SK-N-SH (cell line): ENCODE measurements around the gene SERPINB8. TPM values are rescaled to one million over a fixed set of nuclear protein-coding genes. Genes with fewer than 3 reads are reported as not detected.

Source experiments
- CTCF ChIA-PET: fragments of 300-600, 350-600 bp; formaldehyde crosslinking; extraction: SDS; loops from one replicate; lab custom pipeline; 2021; lab: Yijun Ruan, JAX
- POLR2A ChIA-PET: fragments of 350-600 bp; sonication (Branson Sonifier 250); formaldehyde crosslinking; extraction: SDS; loops from one replicate; lab custom pipeline; 2020; ENCODE audit warnings: antibody characterized with exemption, inconsistent platforms; lab: Yijun Ruan, JAX
- DNase-seq: peaks from one replicate; pipeline ENCODE4 v3.0.0; 2012
- H2AFZ ChIP-seq: fragments of 200-600 bp; sonication (generic); 2 replicates; pipeline ENCODE4 v1.8.1; 2016; ENCODE audit warnings: antibody characterized with exemption, mild to moderate bottlenecking, low read depth
- H3F3A ChIP-seq: fragments of 200-600 bp; sonication (generic); replicated peaks from 2 replicates; pipeline ENCODE3; 2016; ENCODE audit warnings: antibody characterized with exemption, mild to moderate bottlenecking; ENCODE audit not compliant: insufficient read depth
- H3K27ac ChIP-seq, 2 experiments: fragments of 200-500 bp in 1 of 2; fragments of 200-600 bp in 1 of 2; sonication (Bioruptor generic) in 1 of 2; sonication (generic), shearing (Covaris generic) in 1 of 2; 2 replicates each; pipeline versions ENCODE4 v1.5.1 to v1.6.1; 2014 to 2016; ENCODE audit warnings: low read depth in 2 of 2, inconsistent platforms in 1 of 2, low read length in 1 of 2, mild to moderate bottlenecking in 1 of 2, mixed read lengths in 1 of 2
- H3K27me3 ChIP-seq: fragments of 200-600 bp; sonication (generic), shearing (Covaris generic); 2 replicates; pipeline ENCODE4 v1.6.1; 2016; ENCODE audit warnings: mixed run types; ENCODE audit not compliant: insufficient read depth
- H3K36me3 ChIP-seq, 2 experiments: fragments of 200-500 bp in 1 of 2; fragments of 200-600 bp in 1 of 2; sonication (Bioruptor generic) in 1 of 2; sonication (generic) in 1 of 2; replicated peaks in 1 of 2; 2 replicates each; pipeline versions ENCODE3 to v1.5.1; 2014 to 2016; ENCODE audit warnings: low read length in 1 of 2, mild to moderate bottlenecking in 1 of 2; ENCODE audit not compliant: insufficient read depth in 2 of 2, control insufficient read depth in 1 of 2
- H3K4me1 ChIP-seq, 2 experiments: fragments of 200-500 bp in 1 of 2; fragments of 200-600 bp in 1 of 2; sonication (Bioruptor generic) in 1 of 2; sonication (generic), shearing (Covaris generic) in 1 of 2; 2 replicates each; pipeline versions ENCODE4 v1.5.1 to v1.6.1; 2014 to 2016; ENCODE audit warnings: low read depth in 1 of 2, low read length in 1 of 2, mixed run types in 1 of 2; ENCODE audit not compliant: insufficient read depth in 2 of 2, control insufficient read depth in 1 of 2
- H3K4me2 ChIP-seq: fragments of 200-600 bp; sonication (generic), shearing (Covaris generic); 2 replicates; pipeline ENCODE4 v1.6.1; 2017; ENCODE audit warnings: mixed run types
- H3K4me3 ChIP-seq, 2 experiments: fragments of 200-500 bp in 1 of 2; fragments of 200-600 bp in 1 of 2; sonication (Bioruptor generic) in 1 of 2; sonication (generic), shearing (Covaris generic) in 1 of 2; 2 replicates each; pipeline versions ENCODE4 v1.5.1 to v1.8.1; 2014 to 2016; ENCODE audit warnings: low read depth in 2 of 2, inconsistent platforms in 1 of 2, low read length in 1 of 2, mild to moderate bottlenecking in 1 of 2, mixed read lengths in 1 of 2, moderate library complexity in 1 of 2
- H3K79me2 ChIP-seq: fragments of 200-600 bp; sonication (generic); 2 replicates; pipeline ENCODE4 v1.8.1; 2017; ENCODE audit warnings: mild to moderate bottlenecking; ENCODE audit not compliant: insufficient read depth
- H3K9ac ChIP-seq: fragments of 200-600 bp; sonication (generic); 2 replicates; pipeline ENCODE4 v1.6.1; 2017; ENCODE audit warnings: mixed run types
- H3K9me2 ChIP-seq: fragments of 200-600 bp; sonication (generic); 2 replicates; pipeline ENCODE4 v1.6.1; 2017; ENCODE audit warnings: mixed run types
- H3K9me3 ChIP-seq: fragments of 200-600 bp; sonication (generic); 2 replicates; pipeline ENCODE4 v1.6.1; 2017; ENCODE audit warnings: mixed run types, mild to moderate bottlenecking, moderate library complexity
- H4K20me1 ChIP-seq: fragments of 200-600 bp; sonication (generic); 2 replicates; pipeline ENCODE4 v1.6.1; 2017; ENCODE audit warnings: mild to moderate bottlenecking, mixed run types; ENCODE audit not compliant: insufficient read depth
- CHD2 ChIP-seq: fragments of 150-350 bp; IDR thresholded peaks from 2 replicates; pipeline ENCODE4 v1.6.1; 2018; ENCODE audit warnings: low read length; ENCODE audit not compliant: partially characterized antibody
- EZH2phosphoT487 ChIP-seq: fragments of 200-600 bp; sonication (generic); IDR thresholded peaks from 2 replicates; pipeline ENCODE4 v1.6.1; 2017; ENCODE audit warnings: low read depth, mixed run types, mild to moderate bottlenecking, antibody characterized with exemption, moderate library complexity, borderline replicate concordance
- FOXM1 ChIP-seq: IDR thresholded peaks from 2 replicates; pipeline ENCODE4 v1.4.0; 2012; ENCODE audit warnings: low read depth, mild to moderate bottlenecking
- IRF3 ChIP-seq: fragments of 150-350 bp; IDR thresholded peaks from 2 replicates; pipeline ENCODE4 v1.6.1; 2016; ENCODE audit warnings: mild to moderate bottlenecking, low read depth, low read length
- JUND ChIP-seq: IDR thresholded peaks from 2 replicates; pipeline ENCODE4 v1.4.0; 2012
- MXI1 ChIP-seq: IDR thresholded peaks from 2 replicates; pipeline ENCODE4 v1.6.1; 2012; ENCODE audit warnings: mild to moderate bottlenecking, low read depth, low read length, improper control_type of control experiment
- NFIC ChIP-seq: IDR thresholded peaks from 2 replicates; pipeline ENCODE4 v1.4.0; 2012; ENCODE audit warnings: borderline replicate concordance
- PBX3 ChIP-seq: IDR thresholded peaks from 2 replicates; pipeline ENCODE4; 2012
- POLR2AphosphoS5 ChIP-seq: IDR thresholded peaks from 2 replicates; pipeline ENCODE4 v1.6.1; 2012; ENCODE audit warnings: low read depth, low read length
- RAD21 ChIP-seq: IDR thresholded peaks from 2 replicates; pipeline ENCODE4 v1.6.1; 2012; ENCODE audit warnings: mild to moderate bottlenecking, low read length
- RCOR1 ChIP-seq: fragments of 150-350 bp; IDR thresholded peaks from 2 replicates; pipeline ENCODE4 v1.6.1; 2017; ENCODE audit warnings: antibody characterized with exemption, low read length
- RXRA ChIP-seq: IDR thresholded peaks from 2 replicates; pipeline ENCODE4 v1.4.0; 2012; ENCODE audit warnings: low read depth, mild to moderate bottlenecking, borderline replicate concordance
- TEAD4 ChIP-seq: IDR thresholded peaks from 2 replicates; pipeline ENCODE4 v1.4.0; 2012; ENCODE audit warnings: mild to moderate bottlenecking, borderline replicate concordance; ENCODE audit not compliant: insufficient read depth
- YY1 ChIP-seq: IDR thresholded peaks from 2 replicates; pipeline ENCODE4 v1.4.0; 2012; ENCODE audit warnings: low read depth, mild to moderate bottlenecking
- WGBS: methylation state at CpG from one replicate; pipeline ENCODE4 v1.1.6; 2017; ENCODE audit warnings: low lambda C conversion rate; 5-methylcytosine and 5-hydroxymethylcytosine counted together
- polyA plus RNA-seq, 3 experiments: library from polyadenylated mRNA; depleted of rRNA; stranded (reverse); fragments of >200 nt; gene quantifications; 2 replicates each; pipeline ENCODE4 v1.2.3, GENCODE V29; 2012
- TF ChIP-seq, protein P1 (sequence below): IDR thresholded peaks from 2 replicates; pipeline ENCODE4 v1.6.1; 2012; ENCODE audit warnings: mild to moderate bottlenecking, low read depth, low read length, moderate library complexity
- TF ChIP-seq, protein P2 (sequence below): IDR thresholded peaks from 2 replicates; pipeline ENCODE4 v1.4.0; 2012; ENCODE audit warnings: low read depth

The SERPINB8 gene
- polyA plus RNA-seq, 1 of the 3 experiments (the other 2 are of a cell fraction), result 3.4 TPM

GRCh38 chr18:63970809-63971205, 926 bp downstream of the SERPINB8 start:
- Histone ChIP-seq H3K27ac (peak overlapping the region; percentile 68 to 92), H3K4me1 (peaks cover 0 to 10% of the 10 kb centered on the region in 2 experiments; a peak in 3 of 4 replicates), H3K9me3 (no peaks in the 10 kb centered on the region), H3K79me2 (peaks cover 16% of the 10 kb centered on the region; the same call in 1 of the 2 replicates), H3K36me3 (no peaks in the 10 kb centered on the region), H2AFZ (peak overlapping the region; percentile 96), H3K9ac (peak overlapping the region; percentile 93), H3K4me3 (peak overlapping the region; percentile 92 to 97), H4K20me1 (no peaks in the 10 kb centered on the region), H3K27me3 (no peaks in the 10 kb centered on the region), H3K4me2 (peak overlapping the region; percentile 94), H3K9me2 (no peaks in the 10 kb centered on the region), H3F3A (peaks cover 4% of the 10 kb centered on the region)
- POLR2A ChIA-PET, result interaction anchor here (0.6 kb wide), 1 partner anchor 76 kb away, joined by 3 read pairs; no protein-coding TSS in a partner anchor
- TF ChIP-seq RXRA (no peak), JUND (no peak), TEAD4 (0 out of 2 replicates have a peak, but pooled peaks have one; percentile 3), NFIC (no peak)
- TF ChIP-seq, protein P1, sequence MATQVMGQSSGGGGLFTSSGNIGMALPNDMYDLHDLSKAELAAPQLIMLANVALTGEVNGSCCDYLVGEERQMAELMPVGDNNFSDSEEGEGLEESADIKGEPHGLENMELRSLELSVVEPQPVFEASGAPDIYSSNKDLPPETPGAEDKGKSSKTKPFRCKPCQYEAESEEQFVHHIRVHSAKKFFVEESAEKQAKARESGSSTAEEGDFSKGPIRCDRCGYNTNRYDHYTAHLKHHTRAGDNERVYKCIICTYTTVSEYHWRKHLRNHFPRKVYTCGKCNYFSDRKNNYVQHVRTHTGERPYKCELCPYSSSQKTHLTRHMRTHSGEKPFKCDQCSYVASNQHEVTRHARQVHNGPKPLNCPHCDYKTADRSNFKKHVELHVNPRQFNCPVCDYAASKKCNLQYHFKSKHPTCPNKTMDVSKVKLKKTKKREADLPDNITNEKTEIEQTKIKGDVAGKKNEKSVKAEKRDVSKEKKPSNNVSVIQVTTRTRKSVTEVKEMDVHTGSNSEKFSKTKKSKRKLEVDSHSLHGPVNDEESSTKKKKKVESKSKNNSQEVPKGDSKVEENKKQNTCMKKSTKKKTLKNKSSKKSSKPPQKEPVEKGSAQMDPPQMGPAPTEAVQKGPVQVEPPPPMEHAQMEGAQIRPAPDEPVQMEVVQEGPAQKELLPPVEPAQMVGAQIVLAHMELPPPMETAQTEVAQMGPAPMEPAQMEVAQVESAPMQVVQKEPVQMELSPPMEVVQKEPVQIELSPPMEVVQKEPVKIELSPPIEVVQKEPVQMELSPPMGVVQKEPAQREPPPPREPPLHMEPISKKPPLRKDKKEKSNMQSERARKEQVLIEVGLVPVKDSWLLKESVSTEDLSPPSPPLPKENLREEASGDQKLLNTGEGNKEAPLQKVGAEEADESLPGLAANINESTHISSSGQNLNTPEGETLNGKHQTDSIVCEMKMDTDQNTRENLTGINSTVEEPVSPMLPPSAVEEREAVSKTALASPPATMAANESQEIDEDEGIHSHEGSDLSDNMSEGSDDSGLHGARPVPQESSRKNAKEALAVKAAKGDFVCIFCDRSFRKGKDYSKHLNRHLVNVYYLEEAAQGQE, result no peak
- CTCF ChIA-PET, result interaction anchor here (0.7 kb wide), 2 partner anchors 8 to 23 kb away, joined by 3 read pairs; no protein-coding TSS in a partner anchor
- 56% methylated on average over 18 of the region's 18 CpGs for WGBS
- DNase-seq, result no peak

GRCh38 chr18:63971320-63972001, 1.6 kb downstream of the SERPINB8 start:
- no peak overlapping the region for H2AFZ ChIP-seq
- no peak for DNase-seq
- peaks cover 0 to 10% of the 10 kb centered on the region in 2 experiments; a peak in 3 of 4 replicates for H3K4me1 ChIP-seq
- no peaks in the 10 kb centered on the region for H3K27me3 ChIP-seq
- peaks cover 19% of the 10 kb centered on the region for H3K79me2 ChIP-seq
- H3K36me3 ChIP-seq, result no peaks in the 10 kb centered on the region
- peak overlapping the region; percentile 94; the same call in 1 of the 2 replicates for H3K4me2 ChIP-seq
- no peak overlapping the region for H3K4me3 ChIP-seq
- no peak overlapping the region for H3K9ac ChIP-seq
- peak overlapping the region in 1 of 2 experiments; percentile 92; a peak in 2 of 4 replicates for H3K27ac ChIP-seq
- 95% methylated on average over 13 of the region's 13 CpGs for WGBS
- H3K9me2 ChIP-seq, result no peaks in the 10 kb centered on the region
- H4K20me1 ChIP-seq, result no peaks in the 10 kb centered on the region
- peaks cover 4% of the 10 kb centered on the region for H3F3A ChIP-seq
- CTCF ChIA-PET, result no interaction called here
- no peaks in the 10 kb centered on the region for H3K9me3 ChIP-seq
- POLR2A ChIA-PET, result no interaction called here
- TF ChIP-seq PBX3 (no peak), RCOR1 (no peak), MXI1 (no peak), FOXM1 (no peak), YY1 (no peak), RAD21 (no peak), POLR2AphosphoS5 (no peak), CHD2 (no peak), EZH2phosphoT487 (no peak), IRF3 (no peak)
- TF ChIP-seq, protein P2, sequence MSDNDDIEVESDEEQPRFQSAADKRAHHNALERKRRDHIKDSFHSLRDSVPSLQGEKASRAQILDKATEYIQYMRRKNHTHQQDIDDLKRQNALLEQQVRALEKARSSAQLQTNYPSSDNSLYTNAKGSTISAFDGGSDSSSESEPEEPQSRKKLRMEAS, result no peak
- TF ChIP-seq, protein P1, result no peak
